GM10847 (cell line): Measurements from ENCODE around the gene PHACTR2.

Experiments
- POLR2A ChIP-seq: IDR thresholded peaks from 2 replicates; pipeline ENCODE4 v1.6.1; 2011; ENCODE audit not compliant: insufficient read length; ENCODE audit errors: extremely low read depth

PHACTR2 gene

DNA sequence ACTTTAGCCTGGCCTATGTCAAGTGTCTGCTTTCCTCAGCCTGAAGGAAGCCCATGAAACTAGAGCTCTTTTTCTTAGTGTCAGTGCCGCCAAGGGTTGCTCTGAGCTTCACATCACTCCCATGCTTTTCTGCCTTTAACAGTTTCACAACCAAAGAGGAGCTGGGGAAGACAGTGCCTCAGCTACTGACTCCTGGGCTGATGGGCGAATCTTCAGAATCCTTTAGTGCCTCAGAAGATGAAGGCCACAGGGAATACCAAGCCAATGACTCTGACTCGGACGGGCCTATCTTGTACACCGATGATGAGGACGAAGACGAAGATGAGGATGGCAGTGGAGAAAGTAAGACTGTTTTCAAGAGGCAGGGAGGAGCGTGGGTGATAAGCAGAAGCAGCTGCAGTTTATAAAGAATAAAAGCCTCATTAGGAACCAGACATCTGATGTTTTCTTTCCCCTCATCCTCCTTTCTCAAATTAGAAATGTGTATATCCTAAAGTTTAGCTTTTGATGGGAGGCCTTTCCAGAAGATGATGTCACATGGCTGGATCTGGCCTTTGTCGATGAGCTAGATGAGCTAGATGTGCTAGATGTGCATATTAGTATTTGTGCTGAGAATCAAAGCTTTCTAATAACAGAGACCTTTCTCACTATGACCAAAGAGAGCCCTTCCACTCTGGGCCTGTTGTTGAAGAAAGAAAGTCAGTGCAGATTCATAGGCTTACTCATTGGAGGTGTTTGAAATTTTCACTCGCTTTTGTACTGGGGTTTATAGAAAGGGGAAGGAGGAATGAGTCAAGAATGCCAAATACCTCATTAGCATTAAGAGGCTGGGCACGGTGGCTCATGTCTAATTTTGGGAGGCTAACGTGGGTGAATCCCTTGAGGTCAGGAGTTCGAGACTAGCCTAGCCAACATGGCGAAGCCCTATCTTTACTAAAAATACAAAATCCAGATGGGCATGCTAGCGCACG lies 94.6 kb downstream of the PHACTR2 start:
- TF ChIP-seq POLR2A = no peak

GRCh38 chr6:143773506-143774150 lies 95.9 kb downstream of the PHACTR2 start:
- TF ChIP-seq POLR2A = no peak

DNA sequence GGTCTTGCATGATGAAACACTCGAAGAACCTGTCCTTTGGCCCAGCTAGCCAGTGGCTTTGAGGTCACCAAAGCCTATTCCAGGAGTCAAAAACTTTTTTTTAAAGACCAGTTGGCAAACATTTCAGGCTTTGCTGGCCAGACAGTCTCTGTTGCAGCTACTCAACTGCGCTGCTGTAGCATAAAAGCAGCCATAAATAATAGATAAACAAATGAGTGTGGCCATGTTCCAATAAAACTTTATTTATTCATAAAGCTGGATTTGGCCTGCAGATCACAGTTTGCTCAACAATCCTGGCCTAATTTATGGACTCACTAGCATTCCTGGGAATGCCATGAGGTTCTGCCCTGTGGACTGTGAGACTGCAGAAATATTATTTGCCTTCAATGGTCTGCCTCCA lies 96.6 kb downstream of the PHACTR2 start:
- no peak for TF ChIP-seq POLR2A

DNA sequence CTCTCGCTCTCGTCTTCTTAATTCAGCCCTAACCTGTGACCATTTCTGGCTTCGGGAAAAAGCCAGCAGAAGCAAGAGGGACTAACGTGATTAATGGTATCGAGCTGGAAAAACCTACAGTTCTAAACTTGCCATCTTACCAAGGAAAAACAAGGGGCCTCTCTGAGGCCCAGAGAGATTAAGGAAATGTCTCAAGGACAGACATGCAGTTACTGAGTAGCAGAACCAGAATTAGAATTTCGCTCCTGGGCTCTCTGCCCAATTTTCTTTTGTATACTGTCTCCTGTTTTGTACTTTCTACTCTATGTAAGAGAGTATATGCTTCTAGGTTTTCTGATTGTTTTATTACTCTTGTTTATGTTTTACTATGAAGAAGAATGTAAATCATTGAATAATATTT lies 97.6 kb downstream of the PHACTR2 start:
- no peak for TF ChIP-seq POLR2A

DNA sequence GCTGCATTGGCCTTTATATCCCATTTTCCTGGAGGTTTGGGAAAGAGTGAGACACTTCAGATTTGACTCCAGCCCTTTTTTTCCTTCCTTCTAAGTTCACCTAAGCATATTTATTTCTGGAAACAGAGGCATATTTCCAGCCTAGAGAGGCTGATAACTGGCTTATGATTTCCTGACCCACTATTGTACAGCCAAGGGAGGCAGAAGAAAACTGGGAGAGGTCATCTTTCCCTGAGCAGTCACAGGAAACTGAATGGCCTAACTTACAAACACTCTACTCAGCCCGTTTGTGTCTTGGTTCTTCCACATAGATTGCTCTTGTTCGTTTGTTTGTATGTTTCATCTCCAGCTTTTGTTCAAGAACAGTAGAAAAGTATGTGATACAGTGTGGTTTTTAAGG lies 101.2 kb downstream of the PHACTR2 start:
- TF ChIP-seq POLR2A = no peak

- TF ChIP-seq POLR2A = no peak
Observed at GRCh38 chr6:143782481-143782880, 104.7 kb downstream of the PHACTR2 start.

DNA sequence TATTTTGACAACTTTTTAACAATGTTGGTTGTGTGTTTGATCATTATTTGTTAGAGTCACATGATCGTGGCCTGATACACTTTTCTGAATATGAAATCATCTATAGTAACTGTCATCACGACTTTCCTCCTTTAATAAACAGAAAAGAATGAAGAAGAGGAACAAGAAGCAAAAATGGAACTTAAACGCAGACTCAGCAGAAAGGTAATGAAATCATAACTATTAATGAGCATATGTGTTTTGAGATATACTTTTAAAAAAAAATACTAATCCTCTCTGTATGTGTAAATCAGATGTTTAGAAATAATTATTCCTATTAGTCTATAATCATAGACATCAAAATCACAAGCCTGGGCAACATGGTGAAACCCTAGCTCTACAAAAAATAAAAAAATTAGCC lies 105.3 kb downstream of the PHACTR2 start:
- no peak for TF ChIP-seq POLR2A

- TF ChIP-seq POLR2A = no peak
Observed at GRCh38 chr6:143784316-143784715, 106.6 kb downstream of the PHACTR2 start.

DNA sequence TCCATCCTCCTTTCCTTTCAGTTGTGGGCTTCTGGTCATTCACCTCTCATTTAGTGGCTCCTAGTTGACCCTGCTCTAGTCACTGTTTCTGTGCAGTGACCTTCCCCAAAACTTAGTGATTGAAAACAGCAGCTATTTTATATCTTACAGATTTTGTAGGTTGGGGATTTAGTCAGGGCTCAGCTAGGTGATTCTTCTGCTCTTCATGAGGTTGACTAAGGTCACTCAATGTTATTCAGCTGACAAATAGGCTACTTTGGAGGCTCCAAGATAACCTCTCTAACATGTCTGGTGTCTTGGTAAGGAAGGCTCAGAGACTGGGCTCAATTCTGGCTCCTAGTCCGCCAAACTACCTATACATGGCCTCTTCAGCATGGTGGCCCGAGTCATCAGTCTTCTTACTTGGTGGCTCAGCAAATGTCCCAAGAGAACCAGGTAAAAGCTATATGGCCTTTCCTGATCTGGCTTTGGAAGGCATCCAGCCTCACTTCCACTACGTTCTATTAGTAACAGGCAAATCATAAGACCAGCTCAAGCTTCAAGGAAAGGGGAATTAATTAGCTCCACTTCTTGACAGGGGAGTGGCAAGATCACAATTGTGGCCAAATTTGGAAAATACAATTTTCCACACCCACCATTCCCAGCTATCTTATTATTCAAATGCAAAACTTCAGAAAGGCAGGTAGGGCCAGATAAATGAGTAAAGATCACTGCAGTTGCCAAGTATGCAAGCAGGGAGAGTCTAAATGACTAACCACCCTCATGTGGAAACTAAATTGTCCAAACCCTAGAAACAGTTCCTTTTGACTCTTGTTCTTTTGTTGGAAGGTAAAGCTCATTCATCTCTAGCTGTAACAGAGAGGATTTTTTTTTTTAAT lies 114.9 kb downstream of the PHACTR2 start:
- no peak for TF ChIP-seq POLR2A

- TF ChIP-seq POLR2A = no peak
Observed at GRCh38 chr6:143793280-143793619, 115.5 kb downstream of the PHACTR2 start.

GRCh38 chr6:143802833-143803565 lies 125.2 kb downstream of the PHACTR2 start:
- TF ChIP-seq POLR2A = no peak

GRCh38 chr6:143803769-143804568 lies 126.2 kb downstream of the PHACTR2 start:
- no peak for TF ChIP-seq POLR2A

DNA sequence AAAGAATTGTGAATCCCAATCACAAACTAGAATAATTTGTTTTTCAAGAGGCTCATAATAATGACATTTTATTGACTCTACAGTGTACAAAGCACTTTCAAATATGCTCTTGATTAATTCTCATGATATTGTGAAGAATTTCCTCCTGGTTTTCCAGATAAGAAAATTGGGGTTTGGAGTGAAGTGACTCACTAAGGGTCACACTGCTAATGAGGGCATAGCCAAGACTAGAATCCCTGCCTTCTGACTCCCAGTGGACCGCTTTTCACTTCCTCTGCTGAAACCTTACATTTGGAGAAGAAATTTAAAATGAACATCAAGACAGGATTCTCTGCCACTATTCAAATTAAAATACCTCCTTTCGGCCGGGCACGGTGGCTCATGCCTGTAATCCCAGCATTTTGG lies 127.1 kb downstream of the PHACTR2 start:
- TF ChIP-seq POLR2A = no peak

- no peak for TF ChIP-seq POLR2A
Observed at GRCh38 chr6:143806282-143807102, 128.7 kb downstream of the PHACTR2 start.
